K562 (cell line): ENCODE data around the gene LRRK1. TPM values are rescaled to one million over a fixed set of nuclear protein-coding genes. Genes with fewer than 3 reads are reported as not detected.

Experiments
- ASH1L ChIP-seq: fragments of 450-650 bp; IDR thresholded peaks from 2 replicates; pipeline ENCODE4 v1.6.1; 2018; ENCODE audit warnings: borderline replicate concordance, mild to moderate bottlenecking, low read depth; ENCODE audit not compliant: partially characterized antibody
- CAMTA2 ChIP-seq: fragments of 250-450 bp; sonication (Bioruptor Pico); conservative IDR thresholded peaks from 2 replicates; pipeline ENCODE4 v1.5.1; 2022
- CBX5 ChIP-seq: IDR thresholded peaks from 2 replicates; pipeline ENCODE4 v1.6.1; 2014; ENCODE audit warnings: low read depth, borderline replicate concordance
- CEBPB ChIP-seq: fragments of 450-650 bp; IDR thresholded peaks from 2 replicates; pipeline ENCODE4 v1.6.1; 2016; ENCODE audit warnings: missing genetic modification characterization, missing compliant biosample characterization
- CHD2 ChIP-seq: IDR thresholded peaks from 2 replicates; pipeline ENCODE4 v1.6.1; 2011; ENCODE audit warnings: low read depth, low read length
- CREBBP ChIP-seq: IDR thresholded peaks from one replicate; pipeline ENCODE4 v1.6.1; 2012; ENCODE audit warnings: low read depth, mild to moderate bottlenecking, control low read depth, inconsistent platforms, low read length
- CTBP1 ChIP-seq: fragments of 450-650 bp; IDR thresholded peaks from 2 replicates; pipeline ENCODE4 v1.6.1; 2016; ENCODE audit warnings: borderline replicate concordance
- ESRRA ChIP-seq: fragments of 450-650 bp; IDR thresholded peaks from 2 replicates; pipeline ENCODE4 v1.6.1; 2014; ENCODE audit warnings: low read depth, mild to moderate bottlenecking, moderate library complexity, borderline replicate concordance
- FOXA1 ChIP-seq: fragments of 450-650 bp; IDR thresholded peaks from 2 replicates; pipeline ENCODE4 v1.6.1; 2016; ENCODE audit warnings: mild to moderate bottlenecking, borderline replicate concordance
- GTF2E2 ChIP-seq: fragments of 200-800 bp; sonication (Bioruptor generic); IDR thresholded peaks from 2 replicates; pipeline ENCODE4 v1.6.1; 2016; ENCODE audit warnings: missing genetic modification characterization, missing compliant biosample characterization
- HDAC1 ChIP-seq, 2 experiments: fragments of 450-650 bp; IDR thresholded peaks; 2 replicates each; pipeline ENCODE4 v1.6.1; 2016 to 2017; ENCODE audit warnings: inconsistent platforms in 1 of 2, mild to moderate bottlenecking in 1 of 2, moderate library complexity in 1 of 2
- HES1 ChIP-seq: fragments of 450-650 bp; IDR thresholded peaks from 2 replicates; pipeline ENCODE4 v1.6.1; 2016; ENCODE audit warnings: low read depth, mild to moderate bottlenecking, moderate library complexity
- HEY1 ChIP-seq: fragments of 250-450 bp; sonication (Bioruptor Pico); IDR thresholded peaks from 2 replicates; pipeline ENCODE4 v1.5.0; 2020; ENCODE audit warnings: mild to moderate bottlenecking, moderate library complexity, borderline replicate concordance
- IRF2 ChIP-seq: sonication (generic); formaldehyde crosslinking; IDR thresholded peaks from 2 replicates; pipeline ENCODE4 v1.8.1; 2022; ENCODE audit warnings: mild to moderate bottlenecking, missing genetic modification reagents
- MCM2 ChIP-seq: fragments of 450-650 bp; IDR thresholded peaks from 2 replicates; pipeline ENCODE4 v1.6.1; 2017; ENCODE audit warnings: low read depth, mild to moderate bottlenecking
- PCBP2 ChIP-seq: fragments of 200-400 bp; formaldehyde crosslinking; IDR thresholded peaks from 2 replicates; pipeline ENCODE4 v1.6.1; 2018; ENCODE audit warnings: low read length, low read depth, mild to moderate bottlenecking, moderate library complexity; ENCODE audit not compliant: poor library complexity, severe bottlenecking
- POU5F1 ChIP-seq: fragments of 150-350 bp; IDR thresholded peaks from 2 replicates; pipeline ENCODE4 v1.6.1; 2014; ENCODE audit warnings: borderline replicate concordance, low read length, low read depth, mild to moderate bottlenecking; ENCODE audit not compliant: partially characterized antibody
- PTBP1 ChIP-seq: fragments of 200-400 bp; formaldehyde crosslinking; IDR thresholded peaks from 2 replicates; pipeline ENCODE4 v1.6.1; 2017; ENCODE audit warnings: low read depth, low read length
- RFX5 ChIP-seq: IDR thresholded peaks from 2 replicates; pipeline ENCODE4 v1.6.1; 2011; ENCODE audit warnings: low read depth, mild to moderate bottlenecking, improper control_type of control experiment, low read length
- SAFB ChIP-seq: fragments of 200-400 bp; formaldehyde crosslinking; IDR thresholded peaks from 2 replicates; pipeline ENCODE4 v1.6.1; 2017; ENCODE audit warnings: low read depth, low read length, borderline replicate concordance
- SRSF7 ChIP-seq: fragments of 200-400 bp; formaldehyde crosslinking; optimal IDR thresholded peaks from 2 replicates; pipeline ENCODE3; 2017; ENCODE audit warnings: mild to moderate bottlenecking, low read depth, low read length
- STAT5A ChIP-seq: IDR thresholded peaks from 2 replicates; pipeline ENCODE4 v1.6.1; 2012; ENCODE audit warnings: low read length, inconsistent platforms, borderline replicate concordance
- TARDBP ChIP-seq: fragments of 450-650 bp; IDR thresholded peaks from 2 replicates; pipeline ENCODE4 v1.6.1; 2016
- ZC3H8 ChIP-seq: fragments of 450-650 bp; IDR thresholded peaks from 2 replicates; pipeline ENCODE4 v1.6.1; 2017
- ZNF395 ChIP-seq: fragments of 200-800 bp; sonication (Bioruptor generic); IDR thresholded peaks from 2 replicates; pipeline ENCODE4 v1.6.1; 2017; ENCODE audit warnings: missing genetic modification characterization, missing compliant biosample characterization
- ZNF511 ChIP-seq: sonication (generic); formaldehyde crosslinking; IDR thresholded peaks from 2 replicates; pipeline ENCODE4 v1.8.0; 2022; ENCODE audit warnings: mild to moderate bottlenecking, missing genetic modification reagents
- ZNF512 ChIP-seq: IDR thresholded peaks from 2 replicates; pipeline ENCODE4 v1.6.1; 2016; ENCODE audit warnings: missing genetic modification characterization, missing compliant biosample characterization
- polyA plus RNA-seq, 8 experiments: library from polyadenylated mRNA; depleted of rRNA in 4 of 8; stranded (reverse) in 5 of 8; unstranded in 3 of 8; fragments of >200 nt; fragmentation: Nextera tagmentation in 2 of 8; fragmentation: Illumina TruSeq in 1 of 8; extraction: Ambion mirVana in 2 of 8; extraction: Trizol in 1 of 8; gene quantifications; 2 replicates each; pipeline versions ENCODE4 v1.2.1 to v1.2.3, GENCODE V29; 2011 to 2014; ENCODE audit warnings: inconsistent platforms in 1 of 8, missing spikeins in 1 of 8
- total RNA-seq, 7 experiments: library from RNA; depleted of rRNA in 6 of 7; stranded (reverse); fragments of >200 nt in 6 of 7; fragmentation: Illumina TruSeq in 2 of 7; extraction: Trizol in 2 of 7; gene quantifications; 2 replicates each; pipeline versions ENCODE4 v1.2.1 to v1.2.3, GENCODE V29; 2011 to 2021; ENCODE audit warnings: low replicate concordance in 1 of 7

Gene LRRK1
- total and polyA plus RNA-seq, 9 of the 15 experiments (the other 6 are each of a cell fraction or from before 2014, with no cell fraction given) = 0.01 to 1.5 (median 0.11) TPM

GRCh38 chr15:101107625-101108460, 188.7 kb downstream of the LRRK1 start (continued):
- TF ChIP-seq ZNF512 (tag) (no peak), SRSF7 (no peak), CEBPB (tag) (peak; percentile 71), CAMTA2 (no peak), ZC3H8 (no peak), FOXA1 (no peak), ASH1L (no peak), STAT5A (peak; percentile 65), POU5F1 (no peak), CBX5 (no peak), ZNF511 (no peak), SAFB (no peak), PTBP1 (no peak), ESRRA (0 out of 2 replicates have a peak, but pooled peaks have one; percentile 11), RFX5 (no peak), MCM2 (no peak), CREBBP (no peak), TARDBP (no peak), HDAC1 (IDR thresholded peaks at IDR 0.05) (peak in 1 of 2 experiments; percentile 49; a peak in 1 of 4 replicates), IRF2 (CRISPR knock-in tag) (no peak), CTBP1 (no peak), GTF2E2 (tag) (no peak), HES1 (peak; percentile 79), PCBP2 (no peak), HEY1 (CRISPR knock-in tag) (no peak), ZNF395 (CRISPR knock-in tag) (no peak), CHD2 (no peak)
